ENCODE results near the gene ANKRD33. TPM values are rescaled to one million over a fixed set of nuclear protein-coding genes. Genes with fewer than 3 reads are reported as not detected.

The ANKRD33 gene
- total RNA-seq, 1 experiment from 2014 or later: not detected

DNA sequence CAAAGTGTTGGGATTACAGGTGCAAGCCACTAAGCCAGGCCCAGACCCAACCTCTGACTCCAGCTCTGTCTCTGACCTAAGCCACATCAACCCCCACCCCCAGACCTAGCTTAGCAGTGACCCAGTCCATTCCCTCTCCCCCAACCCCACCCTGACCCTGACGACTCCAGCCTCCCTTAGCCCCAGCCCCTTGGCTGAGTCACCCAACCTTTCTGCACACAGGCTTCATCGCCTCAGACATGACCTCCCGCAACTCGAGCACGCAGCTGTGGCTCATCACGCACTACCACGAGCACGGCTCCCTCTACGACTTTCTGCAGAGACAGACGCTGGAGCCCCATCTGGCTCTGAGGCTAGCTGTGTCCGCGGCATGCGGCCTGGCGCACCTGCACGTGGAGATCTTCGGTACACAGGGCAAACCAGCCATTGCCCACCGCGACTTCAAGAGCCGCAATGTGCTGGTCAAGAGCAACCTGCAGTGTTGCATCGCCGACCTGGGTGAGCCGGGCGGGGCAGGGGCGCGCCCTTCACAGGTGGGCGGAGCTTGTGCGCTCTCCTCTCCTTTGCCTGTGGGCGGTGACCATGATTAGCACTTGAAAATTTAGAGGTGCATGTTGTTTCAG lies 27.2 kb downstream of the ANKRD33 start:
- intact Hi-C loops (cut with micrococcal nuclease): no loop called here
- TF ChIP-seq EZH2 (IDR thresholded peaks at IDR 0.05; ENCODE audit: low read length, unreplicated experiment): no peak
- no peak overlapping the region for H3K4me2 ChIP-seq (ENCODE audit: low read length)
- H3K79me2 ChIP-seq (ENCODE audit: low read length): no peaks in the 10 kb centered on the region
- ChIA-PET POLR2A (ENCODE audit: unreplicated experiment) (no interaction called here), CTCF (no interaction called here)
- H3K9ac ChIP-seq (ENCODE audit: low read length): no peak overlapping the region
- H3K9me2 ChIP-seq (replicated peaks; ENCODE audit: low read length): no peaks in the 10 kb centered on the region
- no peaks in the 10 kb centered on the region for H3K27me3 ChIP-seq (ENCODE audit: low read length)
- H3K4me1 ChIP-seq (ENCODE audit: insufficient read depth, low read length): no peaks in the 10 kb centered on the region
- H3F3A ChIP-seq (ENCODE audit: low read length, unreplicated experiment): no peaks in the 10 kb centered on the region
- no peak for ATAC-seq
- H3K27ac ChIP-seq (ENCODE audit: low read length): no peak overlapping the region
- H3K36me3 ChIP-seq (ENCODE audit: low read depth, low read length): no peaks in the 10 kb centered on the region
- no peak overlapping the region for H3K4me3 ChIP-seq (ENCODE audit: low read length)
- no peaks in the 10 kb centered on the region for H3K9me3 ChIP-seq (ENCODE audit: low read length)
- no peaks in the 10 kb centered on the region for H4K20me1 ChIP-seq (ENCODE audit: low read length)
- DNase-seq: no peak
- no TSS peak for BruUV-seq (replicated peaks)
- no peak overlapping the region for H2AFZ ChIP-seq (ENCODE audit: low read length)

GRCh38 chr12:51915951-51916350 lies 28.0 kb downstream of the ANKRD33 start:
- Histone ChIP-seq H3K4me1 (ENCODE audit: insufficient read depth, low read length) (no peaks in the 10 kb centered on the region), H4K20me1 (ENCODE audit: low read length) (no peaks in the 10 kb centered on the region), H3F3A (ENCODE audit: low read length, unreplicated experiment) (no peaks in the 10 kb centered on the region), H3K4me2 (ENCODE audit: low read length) (no peak overlapping the region), H3K9me2 (replicated peaks; ENCODE audit: low read length) (no peaks in the 10 kb centered on the region), H3K27me3 (ENCODE audit: low read length) (no peaks in the 10 kb centered on the region), H3K9me3 (ENCODE audit: low read length) (no peaks in the 10 kb centered on the region), H3K27ac (ENCODE audit: low read length) (no peak overlapping the region), H3K9ac (ENCODE audit: low read length) (no peak overlapping the region), H3K79me2 (ENCODE audit: low read length) (no peaks in the 10 kb centered on the region), H3K36me3 (ENCODE audit: low read depth, low read length) (no peaks in the 10 kb centered on the region), H3K4me3 (ENCODE audit: low read length) (no peak overlapping the region), H2AFZ (ENCODE audit: low read length) (no peak overlapping the region)
- TF ChIP-seq EZH2 (IDR thresholded peaks at IDR 0.05; ENCODE audit: low read length, unreplicated experiment) (no peak), EZH2phosphoT487 (IDR thresholded peaks at IDR 0.05; ENCODE audit: borderline replicate concordance, low read length) (no peak), CTCF (conservative IDR thresholded peaks at IDR 0.05; ENCODE audit: low read depth, low read length) (no peak)
- intact Hi-C loops (cut with micrococcal nuclease): no loop called here
- no peak for DNase-seq
- CTCF ChIA-PET: no interaction called here
- no TSS peak for BruUV-seq (replicated peaks)
- POLR2A ChIA-PET (ENCODE audit: unreplicated experiment): no interaction called here
- ATAC-seq: no peak

DNA sequence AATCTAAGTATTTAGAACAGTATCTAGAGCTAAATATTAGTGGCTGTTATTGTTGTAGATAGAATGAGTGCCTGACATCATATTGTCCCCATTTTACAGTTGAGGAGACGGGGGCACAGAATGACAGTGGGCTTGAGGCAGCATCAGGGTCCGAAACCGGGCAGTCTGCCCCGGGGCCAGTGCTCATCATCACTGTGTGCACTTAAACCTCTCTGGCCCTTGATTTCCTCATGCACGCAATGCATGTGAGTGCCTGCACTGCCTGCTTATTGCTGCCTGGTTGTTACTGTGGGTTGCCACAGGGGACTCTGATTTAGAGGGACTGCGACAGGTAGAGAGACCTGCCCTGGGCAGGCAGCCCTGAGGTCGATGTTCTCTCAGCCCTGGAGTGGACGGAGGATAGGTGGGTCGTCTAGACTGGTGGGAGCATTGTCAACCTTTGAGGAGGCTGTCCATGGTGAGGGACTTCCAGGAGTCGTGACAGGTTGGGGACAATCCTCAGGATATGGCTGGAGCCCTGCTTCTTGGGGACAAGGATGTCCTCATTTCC lies 29.2 kb downstream of the ANKRD33 start:
- CTCF ChIA-PET: no interaction called here
- DNase-seq: no peak
- Histone ChIP-seq H4K20me1 (ENCODE audit: low read length) (no peaks in the 10 kb centered on the region), H3K4me3 (ENCODE audit: low read length) (no peak overlapping the region), H3K9ac (ENCODE audit: low read length) (no peak overlapping the region), H3K9me2 (replicated peaks; ENCODE audit: low read length) (no peaks in the 10 kb centered on the region), H3K79me2 (ENCODE audit: low read length) (no peaks in the 10 kb centered on the region), H3K36me3 (ENCODE audit: low read depth, low read length) (no peaks in the 10 kb centered on the region), H3K4me1 (ENCODE audit: insufficient read depth, low read length) (no peaks in the 10 kb centered on the region), H3K27ac (ENCODE audit: low read length) (no peak overlapping the region), H3K27me3 (ENCODE audit: low read length) (no peaks in the 10 kb centered on the region), H2AFZ (ENCODE audit: low read length) (no peak overlapping the region), H3F3A (ENCODE audit: low read length, unreplicated experiment) (no peaks in the 10 kb centered on the region), H3K9me3 (ENCODE audit: low read length) (no peaks in the 10 kb centered on the region), H3K4me2 (ENCODE audit: low read length) (no peak overlapping the region)
- TF ChIP-seq CTCF (conservative IDR thresholded peaks at IDR 0.05; ENCODE audit: low read depth, low read length) (no peak), EZH2 (IDR thresholded peaks at IDR 0.05; ENCODE audit: low read length, unreplicated experiment) (no peak), EZH2phosphoT487 (IDR thresholded peaks at IDR 0.05; ENCODE audit: borderline replicate concordance, low read length) (no peak)
- POLR2A ChIA-PET (ENCODE audit: unreplicated experiment): no interaction called here
- no peak for ATAC-seq
- intact Hi-C loops (cut with micrococcal nuclease): no loop called here
- no TSS peak for BruUV-seq (replicated peaks)
